Hepatocyte (in vitro differentiated cells): Measurements from ENCODE around the gene ACER1.
"Not testable (repeated sequence)": the region's sequence is repeated elsewhere in the genome, so short reads cannot be mapped to it uniquely, and the experiment has no call there.

ENCODE experiments used
- EZH2 ChIP-seq: fragments of 200-600 bp; sonication (generic); IDR thresholded peaks from 2 replicates; pipeline ENCODE4 v1.6.1; 2016; ENCODE audit warnings: antibody characterized with exemption, mild to moderate bottlenecking, borderline replicate concordance
- EZH2phosphoT487 ChIP-seq: fragments of 200-600 bp; sonication (generic); IDR thresholded peaks from one replicate; pipeline ENCODE4 v1.6.1; 2018; ENCODE audit warnings: antibody characterized with exemption, mild to moderate bottlenecking, low read depth, moderate library complexity; ENCODE audit not compliant: unreplicated experiment, severe bottlenecking
- TF ChIP-seq, protein P1 (sequence below): fragments of 200-600 bp; sonication (generic); IDR thresholded peaks from 2 replicates; pipeline ENCODE4 v1.5.1; 2016; ENCODE audit warnings: antibody characterized with exemption, mild to moderate bottlenecking; ENCODE audit not compliant: poor library complexity

DNA sequence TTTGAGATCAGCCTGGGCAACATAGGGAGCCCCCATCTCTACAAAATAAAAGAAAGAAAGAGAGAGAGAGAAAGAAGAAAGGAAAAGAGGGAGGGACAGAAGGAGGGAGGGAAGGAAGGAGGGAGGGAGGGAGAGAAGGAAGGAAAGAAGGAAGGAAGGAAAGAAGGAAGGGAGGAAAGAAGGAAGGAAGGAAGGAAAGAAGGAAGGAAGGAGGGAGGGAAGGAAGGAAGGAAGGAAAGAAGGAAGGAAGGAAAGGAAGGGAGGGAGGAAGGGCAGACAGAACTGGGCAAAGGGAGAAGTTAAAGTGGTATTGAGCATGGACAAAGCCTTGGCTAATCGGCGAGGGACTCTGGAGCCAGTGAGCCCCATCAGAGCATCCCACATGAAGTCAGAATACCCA is 15.9 kb upstream of the ACER1 start:
- TF ChIP-seq, protein P1, sequence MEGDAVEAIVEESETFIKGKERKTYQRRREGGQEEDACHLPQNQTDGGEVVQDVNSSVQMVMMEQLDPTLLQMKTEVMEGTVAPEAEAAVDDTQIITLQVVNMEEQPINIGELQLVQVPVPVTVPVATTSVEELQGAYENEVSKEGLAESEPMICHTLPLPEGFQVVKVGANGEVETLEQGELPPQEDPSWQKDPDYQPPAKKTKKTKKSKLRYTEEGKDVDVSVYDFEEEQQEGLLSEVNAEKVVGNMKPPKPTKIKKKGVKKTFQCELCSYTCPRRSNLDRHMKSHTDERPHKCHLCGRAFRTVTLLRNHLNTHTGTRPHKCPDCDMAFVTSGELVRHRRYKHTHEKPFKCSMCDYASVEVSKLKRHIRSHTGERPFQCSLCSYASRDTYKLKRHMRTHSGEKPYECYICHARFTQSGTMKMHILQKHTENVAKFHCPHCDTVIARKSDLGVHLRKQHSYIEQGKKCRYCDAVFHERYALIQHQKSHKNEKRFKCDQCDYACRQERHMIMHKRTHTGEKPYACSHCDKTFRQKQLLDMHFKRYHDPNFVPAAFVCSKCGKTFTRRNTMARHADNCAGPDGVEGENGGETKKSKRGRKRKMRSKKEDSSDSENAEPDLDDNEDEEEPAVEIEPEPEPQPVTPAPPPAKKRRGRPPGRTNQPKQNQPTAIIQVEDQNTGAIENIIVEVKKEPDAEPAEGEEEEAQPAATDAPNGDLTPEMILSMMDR, result not testable (repeated sequence)
- TF ChIP-seq EZH2phosphoT487, EZH2: not testable (repeated sequence)
